HG02973 (cell line): ENCODE measurements around the gene MTFP1.
"Not testable (repeated sequence)": the region's sequence is repeated elsewhere in the genome, so short reads cannot be mapped to it uniquely, and the experiment has no call there.

ENCODE experiments used
- ATAC-seq: cut with Tn5 transposase; IDR thresholded peaks from one replicate; pipeline ENCODE4 v1.9.1; 2021; ENCODE audit warnings: moderate library complexity; ENCODE audit not compliant: unreplicated experiment

Gene MTFP1

DNA sequence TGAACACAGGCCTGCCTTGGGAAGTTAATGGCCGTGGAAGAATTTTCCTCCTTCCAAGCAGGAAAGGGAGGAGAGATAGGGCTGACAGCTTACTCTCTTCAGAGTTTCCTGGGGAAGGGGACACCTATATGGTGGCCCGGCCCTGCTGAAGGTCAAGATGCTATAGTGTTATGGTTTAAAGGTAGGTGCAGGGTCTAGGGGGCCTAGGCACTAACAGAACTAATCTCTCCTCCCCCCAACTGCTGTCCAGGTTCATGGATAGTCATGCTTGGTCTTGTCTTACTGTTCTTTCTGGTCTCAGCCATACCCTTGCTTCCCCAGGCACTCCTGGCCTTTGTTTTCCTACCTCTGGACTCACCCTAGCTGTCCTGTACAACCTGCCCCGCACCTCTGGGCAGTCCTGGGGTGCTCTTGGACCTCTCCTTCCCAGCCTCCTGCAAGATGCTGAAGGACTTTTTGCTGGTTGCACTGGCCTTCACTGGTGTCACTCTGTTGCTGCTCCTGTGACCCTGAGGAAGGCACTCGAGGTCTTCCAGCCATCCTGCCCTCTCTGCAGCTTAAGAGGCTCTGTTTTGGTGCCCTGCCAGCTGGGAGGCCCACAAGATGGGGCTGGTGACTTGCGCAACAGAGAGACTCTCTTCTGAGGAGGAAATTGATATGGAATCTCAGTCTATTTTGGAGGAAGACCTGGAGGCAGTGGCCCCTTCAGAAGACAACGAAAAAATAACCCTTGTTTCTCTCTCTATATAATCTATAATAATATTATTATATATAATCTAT lies 28.4 kb downstream of the MTFP1 start:
- no peak for ATAC-seq

DNA sequence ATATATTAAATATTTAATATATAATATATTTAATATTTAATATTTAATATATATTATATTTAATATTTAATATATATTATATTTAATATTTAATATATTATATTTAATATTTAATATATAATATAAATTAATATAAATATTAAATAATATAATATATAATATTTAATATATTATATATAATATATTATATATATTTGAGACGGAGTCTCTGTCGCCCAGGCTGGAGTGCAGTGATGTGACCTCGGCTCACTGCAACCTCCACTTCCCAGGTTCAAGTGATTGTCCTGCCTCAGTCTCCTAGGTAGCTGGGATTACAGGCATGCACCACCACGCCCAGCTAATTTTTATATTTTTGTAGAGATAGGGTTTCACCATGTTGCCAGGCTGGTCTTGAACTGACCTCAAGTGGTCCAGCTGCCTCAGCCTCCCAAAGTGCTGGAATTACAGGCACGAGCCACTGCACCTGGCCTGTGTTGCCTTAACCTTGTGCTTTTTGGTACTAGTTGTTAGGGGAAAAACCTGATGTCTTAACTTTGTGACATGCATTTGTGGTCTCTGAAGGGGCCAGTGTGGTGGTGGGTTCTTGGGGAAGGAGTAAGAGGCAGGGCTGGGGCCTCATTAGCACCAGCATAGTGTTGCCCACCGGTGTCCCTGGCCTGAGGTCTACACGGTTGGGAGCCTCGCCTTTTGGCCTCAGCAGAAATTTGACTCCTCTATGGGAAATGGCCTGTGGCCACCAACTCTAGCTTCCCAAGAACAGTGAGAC lies 29.7 kb downstream of the MTFP1 start:
- no peak for ATAC-seq

DNA sequence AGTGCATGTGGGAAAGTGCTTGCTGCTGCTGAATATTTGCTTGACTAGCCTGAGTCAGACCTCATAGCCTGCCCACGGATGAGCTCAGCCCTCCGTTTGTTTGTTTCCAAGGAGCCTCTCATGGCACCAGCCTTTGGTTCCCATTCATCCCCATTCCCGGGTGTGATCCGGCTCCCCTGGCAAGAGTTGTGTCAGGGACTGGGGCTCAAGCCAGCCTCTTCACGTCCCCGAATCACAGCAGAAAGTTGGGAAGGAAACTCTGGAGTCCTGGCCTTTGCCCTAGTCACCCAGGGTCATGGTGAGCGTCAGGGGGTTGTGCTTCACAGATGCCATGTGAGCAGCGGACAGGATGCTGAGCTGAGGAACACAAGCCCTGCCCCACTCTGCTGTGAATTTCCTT lies 32.4 kb downstream of the MTFP1 start:
- no peak for ATAC-seq

DNA sequence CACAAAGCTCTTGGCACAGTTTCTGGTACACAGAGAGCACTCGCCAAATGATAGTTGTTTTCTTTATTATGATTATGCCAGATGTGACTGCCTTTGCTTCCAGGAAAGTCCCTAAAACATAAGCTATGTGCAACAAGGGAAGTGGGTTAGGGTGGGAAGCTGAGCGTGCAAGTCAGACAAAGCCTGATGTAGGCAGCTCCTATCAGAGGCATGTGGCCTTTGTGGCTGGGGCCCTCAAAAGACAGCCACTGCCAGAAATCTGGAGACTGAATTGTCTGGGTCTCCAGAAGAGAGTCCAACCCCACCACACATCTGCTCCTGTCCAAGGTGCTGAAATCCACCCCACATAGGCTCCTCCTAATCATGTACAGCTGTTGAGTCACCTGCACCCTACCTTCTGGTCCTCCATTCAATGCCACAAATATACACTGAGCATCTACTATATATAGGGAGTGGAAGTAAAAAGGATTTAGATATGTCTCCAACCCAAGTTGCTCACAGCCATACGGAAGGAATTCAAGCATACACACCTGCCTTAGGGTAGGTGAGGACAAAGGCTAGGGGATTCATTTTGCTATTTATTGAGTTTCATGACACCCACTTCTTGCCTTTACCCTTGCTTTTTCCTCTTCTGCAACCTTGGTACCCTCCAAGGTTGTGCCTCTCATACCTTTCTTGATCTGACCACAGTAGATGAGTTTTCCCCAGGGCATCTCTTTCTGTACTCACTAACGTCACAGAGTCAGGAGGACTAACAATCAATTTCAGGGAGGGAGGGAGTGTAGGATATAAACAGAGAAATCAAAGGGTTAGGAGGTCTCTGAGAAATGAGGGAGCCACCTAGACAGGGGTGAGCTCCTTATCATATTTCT lies 33.8 kb downstream of the MTFP1 start:
- ATAC-seq: no peak

DNA sequence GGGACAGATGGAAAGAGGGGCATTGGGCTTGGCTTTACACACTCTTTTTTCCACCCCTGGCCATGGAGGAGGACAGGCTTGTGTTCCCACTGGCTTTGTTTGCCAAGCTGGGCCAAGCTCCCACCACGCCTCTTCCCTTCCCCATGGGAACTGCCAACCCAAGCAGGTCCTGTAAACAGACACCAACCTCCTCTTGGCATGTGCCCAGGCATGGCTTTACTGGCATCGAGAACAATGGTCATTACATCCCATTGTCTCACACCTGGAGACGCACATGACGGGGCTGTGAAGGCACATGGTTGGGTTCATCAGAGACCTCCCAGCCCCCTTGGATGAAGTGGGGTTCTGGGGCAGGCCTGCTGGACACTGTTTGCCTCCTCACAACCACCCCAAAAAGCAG lies 34.6 kb downstream of the MTFP1 start:
- no peak for ATAC-seq

DNA sequence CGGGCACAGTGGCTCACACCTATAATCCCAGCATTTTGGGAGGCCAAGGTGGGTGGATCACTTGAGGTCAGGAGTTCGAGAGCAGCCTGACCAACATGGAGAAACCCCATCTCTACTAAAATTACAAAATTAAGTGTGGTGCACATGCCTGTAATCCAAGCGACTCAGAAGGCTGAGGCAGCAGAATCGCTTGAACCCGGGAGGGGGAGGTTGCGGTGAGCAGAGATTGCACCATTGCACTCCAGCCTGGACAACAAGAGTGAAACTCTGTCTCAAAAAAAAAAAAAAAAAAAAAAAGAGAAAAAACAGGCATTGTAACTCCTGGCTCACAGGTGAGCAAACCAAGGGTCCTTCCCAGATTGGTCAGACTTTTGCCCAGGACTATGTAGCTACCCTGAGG lies 35.0 kb downstream of the MTFP1 start:
- not testable (repeated sequence) for ATAC-seq

DNA sequence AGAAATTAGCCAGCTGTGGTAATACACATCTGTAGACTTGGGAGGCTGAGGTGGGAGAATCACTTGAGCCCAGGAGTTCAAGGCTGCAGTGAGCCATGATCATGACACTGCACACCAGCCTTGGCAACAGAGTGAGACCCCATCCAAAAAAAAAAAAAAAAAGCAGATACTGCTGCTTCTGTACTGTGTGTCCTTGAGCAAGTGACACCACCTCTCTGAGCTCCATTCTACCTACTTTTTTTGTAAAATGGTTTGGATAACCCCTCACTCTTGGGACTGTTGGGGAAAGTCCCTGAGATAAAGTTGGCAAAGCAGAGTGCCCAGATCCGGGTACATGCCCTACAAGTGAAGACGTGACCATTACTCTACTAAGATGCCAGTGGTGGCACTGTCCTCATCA lies 43.6 kb downstream of the MTFP1 start:
- no peak for ATAC-seq

DNA sequence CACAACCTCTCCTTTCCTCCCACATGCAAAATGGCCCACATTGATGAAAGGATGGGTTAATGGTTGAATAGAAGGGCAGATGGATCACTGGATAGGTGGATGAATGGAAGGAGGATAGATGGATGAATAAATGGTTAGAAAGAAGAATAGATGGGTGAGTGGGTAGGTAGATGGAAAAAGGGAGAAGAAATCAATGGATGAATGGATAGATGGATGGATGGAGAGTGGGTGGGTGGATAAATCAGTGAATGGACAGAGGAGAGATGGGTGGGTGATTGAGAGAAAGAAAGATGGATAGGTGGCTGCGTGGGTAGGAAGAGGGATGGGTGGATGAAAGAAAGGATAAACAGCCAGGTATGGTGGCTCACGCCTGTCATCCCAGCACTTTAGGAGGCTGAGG lies 45.1 kb downstream of the MTFP1 start:
- ATAC-seq: no peak

DNA sequence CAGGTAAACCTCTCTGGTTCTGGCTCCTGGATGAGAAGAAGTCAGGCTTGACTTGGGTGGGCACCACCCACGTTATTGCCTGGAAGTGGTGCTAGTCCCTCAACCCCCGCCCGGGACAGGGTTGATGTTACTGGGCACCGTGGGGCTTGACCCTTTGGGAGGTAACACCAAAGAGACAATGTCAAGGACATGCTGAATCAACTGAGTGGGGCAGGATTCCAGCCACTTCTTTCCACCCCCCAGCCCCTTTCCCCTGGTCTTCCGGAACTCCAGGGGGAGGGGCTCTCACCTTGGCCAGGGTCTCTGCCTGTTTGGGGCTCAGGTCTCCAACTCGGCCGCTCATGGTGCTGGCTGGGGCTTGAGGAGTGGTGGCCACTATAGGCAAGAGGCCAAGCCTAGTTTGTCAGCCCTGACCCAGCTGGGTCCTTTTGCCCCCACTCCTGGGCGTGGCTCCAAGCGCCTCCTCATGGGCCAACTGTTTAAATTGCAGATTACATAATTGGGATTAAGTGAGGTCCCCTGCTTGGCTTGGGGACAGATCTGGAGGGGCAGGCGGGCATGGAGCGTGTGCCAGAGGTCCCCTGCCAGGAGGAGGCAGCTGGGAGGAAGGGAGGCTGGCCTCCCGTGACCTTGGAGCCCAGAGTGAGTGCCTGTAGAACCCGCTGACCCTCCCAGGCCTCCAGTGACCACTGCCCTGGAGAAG lies 46.2 kb downstream of the MTFP1 start, which contains the start of gene SEC14L3:
TSS of gene SEC14L3 (minus strand) at position 402 of the 703 bp plus-strand sequence. CDS start at position 343, 59 bp downstream.
- no peak for ATAC-seq

DNA sequence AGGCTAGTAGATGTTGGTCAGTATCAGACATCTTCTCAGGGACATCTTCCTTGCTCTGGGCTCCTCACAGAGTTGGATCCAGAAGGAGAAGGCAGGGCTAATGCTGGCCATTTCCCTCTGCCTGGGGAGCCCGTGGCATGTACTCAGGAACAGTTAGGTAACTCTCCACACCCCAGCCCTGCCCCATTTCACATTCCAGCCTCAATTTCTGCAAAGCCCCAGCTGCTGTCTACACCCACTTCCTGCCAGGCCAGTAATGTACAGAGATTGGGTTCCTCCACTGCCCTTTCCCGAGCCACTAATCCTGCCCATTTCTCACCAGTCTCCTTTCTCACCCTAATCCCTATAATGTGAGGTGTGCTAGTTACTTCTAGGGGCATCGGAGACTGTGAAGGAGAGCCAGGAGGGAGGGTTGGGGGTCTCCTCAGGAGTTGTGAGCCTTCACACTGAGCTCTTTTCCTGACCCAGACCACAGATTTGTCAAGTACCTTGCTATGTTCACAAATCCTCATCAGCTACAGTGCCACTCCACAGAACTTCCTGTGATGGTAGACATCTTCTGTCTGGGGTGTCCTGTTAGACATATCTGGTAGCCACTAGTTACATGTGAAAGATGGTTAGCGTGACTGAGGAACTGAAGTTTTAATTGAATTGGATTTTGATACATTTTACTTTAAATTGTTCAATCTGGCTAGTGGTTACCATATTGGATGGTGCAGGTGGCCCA lies 47.6 kb downstream of the MTFP1 start:
- ATAC-seq: no peak

DNA sequence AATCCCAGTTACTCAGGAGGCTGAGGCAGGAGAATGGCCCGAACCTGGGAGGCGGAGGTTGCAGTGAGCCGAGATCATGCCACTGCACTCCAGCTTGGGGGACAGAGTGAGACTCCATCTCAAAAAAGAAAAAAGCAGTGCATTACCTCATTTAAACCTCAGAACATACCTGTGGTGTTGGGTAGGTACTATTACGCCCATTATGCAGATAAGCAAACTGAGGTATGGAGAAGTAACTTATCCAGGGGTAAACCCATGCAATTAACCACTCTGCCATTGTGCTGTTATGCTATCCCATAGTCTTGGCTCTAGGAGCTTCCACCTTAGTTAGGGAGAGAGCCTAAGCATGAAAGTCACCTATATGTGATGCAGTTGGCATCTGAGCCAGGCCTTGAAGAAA lies 48.6 kb downstream of the MTFP1 start:
- no peak for ATAC-seq

DNA sequence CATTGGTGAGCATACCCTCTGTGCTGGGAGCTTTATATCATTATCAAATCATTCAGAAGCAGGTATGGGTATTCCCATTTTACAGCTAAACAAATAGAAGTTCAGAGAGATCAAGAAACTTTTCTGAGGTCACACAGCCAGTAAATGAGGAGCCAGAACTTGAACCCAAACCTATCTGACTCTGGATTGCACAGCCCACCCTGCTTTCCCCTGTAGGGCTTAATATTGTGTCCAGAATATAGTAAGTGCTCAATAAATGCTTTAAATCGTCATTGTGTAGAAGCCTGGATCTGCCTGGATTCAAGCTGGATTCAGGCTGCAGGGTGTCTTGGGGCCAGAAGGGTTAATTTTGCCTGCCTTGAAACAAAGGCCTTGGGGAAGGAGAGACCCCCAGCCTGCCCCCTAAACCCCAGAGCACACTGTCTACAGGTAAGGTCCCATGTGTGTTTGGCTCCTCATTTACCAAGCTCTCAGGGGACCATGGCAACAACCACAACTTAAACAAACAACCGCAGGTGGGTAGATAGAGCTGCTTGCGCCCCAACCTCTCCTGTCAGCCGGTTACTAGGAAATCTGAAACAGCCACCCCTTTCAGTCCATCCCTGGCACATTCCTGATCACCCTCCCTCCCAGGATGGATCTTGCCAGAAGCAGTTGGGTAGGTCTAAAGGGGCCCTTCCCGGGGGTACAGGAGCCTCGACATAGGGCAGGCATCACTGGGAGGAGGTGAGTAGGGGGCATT lies 49.3 kb downstream of the MTFP1 start:
- no peak for ATAC-seq
